A549 (cell line): ENCODE data around the gene WBP11. TPM values are rescaled to one million over a fixed set of nuclear protein-coding genes. Genes with fewer than 3 reads are reported as not detected.

Experiments
- ATAC-seq, 2 experiments: fragments of 200-7000 bp in 1 of 2; fragments of >200 bp in 1 of 2; cut with Nextera tagmentation in 1 of 2; cut with Tn5 transposase in 1 of 2; 3 replicates each; pipeline versions ENCODE4 v1.8.0 to v1.9.1; 2018 to 2020; ENCODE audit warnings: mild to moderate bottlenecking in 1 of 2, moderate library complexity in 1 of 2
- CTCF ChIA-PET: fragments of 300-600 bp; sonication (Branson Sonifier 250); formaldehyde crosslinking; extraction: SDS; loops from one replicate; lab custom pipeline; 2021; ENCODE audit warnings: antibody characterized with exemption, inconsistent platforms; lab: Yijun Ruan, JAX
- POLR2A ChIA-PET: fragments of 350-600 bp; formaldehyde crosslinking; extraction: SDS; loops from one replicate; lab custom pipeline; 2021; ENCODE audit warnings: antibody characterized with exemption, inconsistent platforms; lab: Yijun Ruan, JAX
- DNase-seq, 2 experiments: peaks; one replicate each; pipeline versions ENCODE4 v3.0.0 to v3.0.0-alpha.2; 2011 to 2016; ENCODE audit warnings: low read depth in 1 of 2, low spot score in 1 of 2
- FAIRE-seq: peaks from 2 replicates; lab custom pipeline; 2011; peaks lifted over from hg19 to GRCh38; lab: Jason Lieb, UNC
- H3K27ac ChIP-seq, 2 experiments: fragments of >200 bp; sonication (Bioruptor Twin); formaldehyde crosslinking; 3 replicates each; pipeline ENCODE4 v1.5.1; 2016 to 2017
- H3K4me1 ChIP-seq: fragments of >200 bp; sonication (Bioruptor Twin); formaldehyde crosslinking; 3 replicates; pipeline ENCODE4 v1.6.1; 2016
- H3K4me2 ChIP-seq: fragments of >200 bp; sonication (Bioruptor Twin); formaldehyde crosslinking; 3 replicates; pipeline ENCODE4 v1.6.1; 2016
- H3K4me3 ChIP-seq: fragments of >200 bp; sonication (Bioruptor Twin); formaldehyde crosslinking; 3 replicates; pipeline ENCODE4 v1.5.1; 2016
- H3K9me3 ChIP-seq: fragments of >200 bp; sonication (Bioruptor Twin); formaldehyde crosslinking; 3 replicates; pipeline ENCODE4 v1.6.1; 2016
- BCL3 ChIP-seq: fragments of >200 bp; sonication (Bioruptor Twin); formaldehyde crosslinking; IDR thresholded peaks from 3 replicates; pipeline ENCODE4 v1.6.1; 2016
- CBX8 ChIP-seq: fragments of 200-600 bp; sonication (generic); IDR thresholded peaks from 2 replicates; pipeline ENCODE4 v1.6.1; 2016
- EHF ChIP-seq: fragments of 250-450 bp; sonication (Bioruptor Pico); IDR thresholded peaks from 2 replicates; pipeline ENCODE4 v1.5.0; 2020; ENCODE audit warnings: mild to moderate bottlenecking
- FOSB ChIP-seq: fragments of 250-450 bp; sonication (Bioruptor Pico); IDR thresholded peaks from 2 replicates; pipeline ENCODE4 v1.5.0; 2020; ENCODE audit warnings: mild to moderate bottlenecking, moderate library complexity
- FOXS1 ChIP-seq: fragments of 250-450 bp; sonication (Bioruptor Pico); IDR thresholded peaks from 2 replicates; pipeline ENCODE4 v1.5.0; 2020; ENCODE audit warnings: mild to moderate bottlenecking, moderate library complexity
- HDAC2 ChIP-seq: fragments of 200-600 bp; sonication (generic); IDR thresholded peaks from 2 replicates; pipeline ENCODE4 v1.6.1; 2016
- HES2 ChIP-seq: fragments of >200 bp; sonication (Bioruptor Twin); formaldehyde crosslinking; IDR thresholded peaks from 2 replicates; pipeline ENCODE4 v1.6.1; 2016
- JUN ChIP-seq, 2 experiments: fragments of >200 bp; sonication (Bioruptor Twin); formaldehyde crosslinking; IDR thresholded peaks; 2 replicates in 1 of 2; 3 replicates in 1 of 2; pipeline ENCODE4 v1.6.1; 2016 to 2017
- JUNB ChIP-seq: fragments of >200 bp; sonication (Bioruptor Twin); formaldehyde crosslinking; IDR thresholded peaks from 2 replicates; pipeline ENCODE4 v1.6.1; 2016
- KDM1A ChIP-seq: fragments of 200-600 bp; sonication (generic); IDR thresholded peaks from 2 replicates; pipeline ENCODE4 v1.6.1; 2016; ENCODE audit warnings: low read depth, mild to moderate bottlenecking
- MAFK ChIP-seq: fragments of 450-650 bp; IDR thresholded peaks from 2 replicates; pipeline ENCODE4 v1.6.1; 2014; ENCODE audit not compliant: partially characterized antibody
- MAX ChIP-seq: IDR thresholded peaks from 2 replicates; pipeline ENCODE4 v1.6.1; 2012
- MAZ ChIP-seq: fragments of 150-350 bp; IDR thresholded peaks from 2 replicates; pipeline ENCODE4 v1.6.1; 2014; ENCODE audit warnings: antibody characterized with exemption, low read depth, low read length, borderline replicate concordance
- MYC ChIP-seq: IDR thresholded peaks from 2 replicates; pipeline ENCODE4 v1.6.1; 2012; ENCODE audit warnings: mild to moderate bottlenecking, inconsistent platforms, low read length, improper control_type of control experiment, borderline replicate concordance
- PBX3 ChIP-seq: IDR thresholded peaks from 2 replicates; pipeline ENCODE4 v1.6.1; 2012
- PHF8 ChIP-seq: fragments of 200-600 bp; sonication (generic); IDR thresholded peaks from 2 replicates; pipeline ENCODE4 v1.6.1; 2016; ENCODE audit warnings: low read depth, mild to moderate bottlenecking, antibody characterized with exemption, moderate library complexity, borderline replicate concordance
- RARB ChIP-seq: fragments of 250-450 bp; sonication (Bioruptor Pico); IDR thresholded peaks from 2 replicates; pipeline ENCODE4 v1.8.0; 2021; ENCODE audit warnings: mild to moderate bottlenecking, moderate library complexity
- RCOR1 ChIP-seq: fragments of 150-350 bp; IDR thresholded peaks from 2 replicates; pipeline ENCODE4 v1.6.1; 2014; ENCODE audit warnings: antibody characterized with exemption, low read length, low read depth
- RFX5 ChIP-seq: fragments of 450-650 bp; IDR thresholded peaks from 2 replicates; pipeline ENCODE4 v1.7.1; 2014; ENCODE audit warnings: antibody characterized with exemption, mild to moderate bottlenecking, moderate library complexity
- RNF2 ChIP-seq: fragments of 200-600 bp; sonication (generic); IDR thresholded peaks from 2 replicates; pipeline ENCODE4 v1.6.1; 2016; ENCODE audit warnings: low read depth, mild to moderate bottlenecking, antibody characterized with exemption, moderate library complexity, borderline replicate concordance
- SMC3 ChIP-seq: fragments of >200 bp; sonication (Bioruptor Twin); formaldehyde crosslinking; IDR thresholded peaks from 3 replicates; pipeline ENCODE4 v1.6.1; 2018; ENCODE audit warnings: inconsistent platforms
- WGBS: methylation state at CpG from one replicate; pipeline ENCODE4 v1.1.6; 2017; ENCODE audit errors: missing lambda C conversion rate; 5-methylcytosine and 5-hydroxymethylcytosine counted together
- polyA plus RNA-seq, 4 experiments: library from polyadenylated mRNA; depleted of rRNA in 3 of 4; stranded (reverse); fragments of >200 nt; fragmentation: RNase III in 1 of 4; extraction: RNeasy Plus Mini Kit Qiagen cat#74134 plus additional on column Dnase treatment in 1 of 4; gene quantifications; 2 replicates in 3 of 4; 3 replicates in 1 of 4; pipeline ENCODE4 v1.2.3, GENCODE V29; 2011 to 2017
- TF ChIP-seq, protein P1 (sequence below): IDR thresholded peaks from 2 replicates; pipeline ENCODE4 v1.6.1; 2012; ENCODE audit warnings: low read depth, borderline replicate concordance
- TF ChIP-seq, protein P2 (sequence below): fragments of >200 bp; sonication (Bioruptor Twin); formaldehyde crosslinking; IDR thresholded peaks from 3 replicates; pipeline ENCODE4 v1.5.1; 2016
- TF ChIP-seq, protein P3 (sequence below): fragments of 450-650 bp; IDR thresholded peaks from 2 replicates; pipeline ENCODE4 v1.6.1; 2014; ENCODE audit warnings: antibody characterized with exemption

The WBP11 gene
- polyA plus RNA-seq, 2 of the 4 experiments (the other 2 are of a cell fraction): 45.7 to 50.3 TPM

- H3K4me1 ChIP-seq: peaks cover 43% of the 10 kb centered on the region
- CTCF ChIA-PET: interaction anchor here (1.1 to 3.9 kb wide), 5 partner anchors 8 to 33 kb away, joined by 3 to 22 read pairs (median 6); partner anchors contain the start of gene SMCO3
- TF ChIP-seq RARB (CRISPR knock-in tag) (no peak), MAX (no peak), RCOR1 (no peak), HDAC2 (no peak), MYC (no peak), EHF (CRISPR knock-in tag) (no peak), SMC3 (no peak), CBX8 (no peak), RNF2 (no peak), BCL3 (no peak)
- TF ChIP-seq, protein P1, sequence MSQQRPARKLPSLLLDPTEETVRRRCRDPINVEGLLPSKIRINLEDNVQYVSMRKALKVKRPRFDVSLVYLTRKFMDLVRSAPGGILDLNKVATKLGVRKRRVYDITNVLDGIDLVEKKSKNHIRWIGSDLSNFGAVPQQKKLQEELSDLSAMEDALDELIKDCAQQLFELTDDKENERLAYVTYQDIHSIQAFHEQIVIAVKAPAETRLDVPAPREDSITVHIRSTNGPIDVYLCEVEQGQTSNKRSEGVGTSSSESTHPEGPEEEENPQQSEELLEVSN: no peak
- TF ChIP-seq, all 56 proteins: peak for 0
- WGBS: 79% methylated on average over 3 of the region's 3 CpGs
- DNase-seq (no peak), FAIRE-seq (no peak), ATAC-seq (no peak)
- Histone ChIP-seq H3K9me3 (no peaks in the 10 kb centered on the region), H3K4me2 (peak overlapping the region; percentile 70; the same call in 1 of the 3 replicates), H3K27ac (peak overlapping the region; percentile 77 to 80), H3K4me3 (no peak overlapping the region)
- POLR2A ChIA-PET: interaction anchor here (1.4 to 1.7 kb wide), 2 partner anchors 30 to 63 kb away, joined by 3 to 5 read pairs; partner anchors contain the start of genes C12orf60 and WBP11
Observed at GRCh38 chr12:14833336-14833735, 30.1 kb upstream of the WBP11 start.

DNA sequence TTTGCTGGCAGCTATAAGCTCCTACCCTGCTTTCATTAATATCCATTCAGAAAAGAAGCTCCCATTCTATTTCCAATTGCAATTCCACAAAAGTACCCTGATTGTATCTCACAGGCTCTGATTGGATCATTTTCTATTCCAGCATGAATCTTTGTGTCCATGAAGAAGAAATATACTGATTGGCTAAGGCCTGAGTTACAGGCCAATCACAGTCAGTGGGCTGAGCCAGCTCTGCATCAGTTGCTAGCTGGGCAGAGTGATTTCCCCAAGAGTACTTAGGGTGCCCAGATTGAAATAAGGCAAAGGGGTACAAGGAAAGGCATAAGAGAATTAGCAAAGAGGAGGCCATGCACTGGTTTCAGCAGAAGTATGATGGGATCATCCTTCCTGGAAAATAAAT, 25.6 kb upstream of the WBP11 start:
- POLR2A ChIA-PET: interaction anchor here (2.6 kb wide), 1 partner anchor 26 kb away, joined by 8 read pairs; the partner anchor contains the start of genes C12orf60 and WBP11
- Histone ChIP-seq H3K4me3 (no peak overlapping the region), H3K9me3 (no peaks in the 10 kb centered on the region), H3K27ac (no peak overlapping the region), H3K4me1 (peaks cover 17% of the 10 kb centered on the region), H3K4me2 (no peak overlapping the region)
- CTCF ChIA-PET: interaction anchor here (0.6 to 5.7 kb wide), 3 partner anchors 9 to 700 kb away, joined by 3 to 36 read pairs (median 3); no protein-coding TSS in a partner anchor
- ATAC-seq (peak in 1 of 2 experiments; percentile 75; a peak in 3 of 6 replicates), FAIRE-seq (no peak), DNase-seq (peak in 1 of 2 experiments; percentile 45)
- TF ChIP-seq JUNB (no peak), RFX5 (peak; percentile 95)

- CTCF ChIA-PET: interaction anchor here (1.1 to 5.7 kb wide), 4 partner anchors 7 to 394 kb away, joined by 4 to 36 read pairs (median 7); partner anchors contain the start of gene RERG
- POLR2A ChIA-PET: interaction anchor here (2.6 kb wide), 1 partner anchor 24 kb away, joined by 8 read pairs; the partner anchor contains the start of genes C12orf60 and WBP11
- DNase-seq (no peak), ATAC-seq (no peak), FAIRE-seq (no peak)
- H3K4me3 ChIP-seq: no peak overlapping the region
- no peak overlapping the region for H3K4me2 ChIP-seq
- WGBS: 90% methylated on average over 2 of the region's 2 CpGs
- TF ChIP-seq MAFK (no peak), EHF (CRISPR knock-in tag) (no peak), FOXS1 (no peak), RNF2 (no peak), FOSB (no peak), HES2 (no peak), JUN (IDR thresholded peaks at IDR 0.05) (no peak), MAZ (no peak), KDM1A (no peak), PHF8 (no peak), BCL3 (no peak), RCOR1 (no peak), HDAC2 (no peak), PBX3 (no peak)
- TF ChIP-seq, protein P2, sequence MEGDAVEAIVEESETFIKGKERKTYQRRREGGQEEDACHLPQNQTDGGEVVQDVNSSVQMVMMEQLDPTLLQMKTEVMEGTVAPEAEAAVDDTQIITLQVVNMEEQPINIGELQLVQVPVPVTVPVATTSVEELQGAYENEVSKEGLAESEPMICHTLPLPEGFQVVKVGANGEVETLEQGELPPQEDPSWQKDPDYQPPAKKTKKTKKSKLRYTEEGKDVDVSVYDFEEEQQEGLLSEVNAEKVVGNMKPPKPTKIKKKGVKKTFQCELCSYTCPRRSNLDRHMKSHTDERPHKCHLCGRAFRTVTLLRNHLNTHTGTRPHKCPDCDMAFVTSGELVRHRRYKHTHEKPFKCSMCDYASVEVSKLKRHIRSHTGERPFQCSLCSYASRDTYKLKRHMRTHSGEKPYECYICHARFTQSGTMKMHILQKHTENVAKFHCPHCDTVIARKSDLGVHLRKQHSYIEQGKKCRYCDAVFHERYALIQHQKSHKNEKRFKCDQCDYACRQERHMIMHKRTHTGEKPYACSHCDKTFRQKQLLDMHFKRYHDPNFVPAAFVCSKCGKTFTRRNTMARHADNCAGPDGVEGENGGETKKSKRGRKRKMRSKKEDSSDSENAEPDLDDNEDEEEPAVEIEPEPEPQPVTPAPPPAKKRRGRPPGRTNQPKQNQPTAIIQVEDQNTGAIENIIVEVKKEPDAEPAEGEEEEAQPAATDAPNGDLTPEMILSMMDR: no peak
- TF ChIP-seq, protein P3, sequence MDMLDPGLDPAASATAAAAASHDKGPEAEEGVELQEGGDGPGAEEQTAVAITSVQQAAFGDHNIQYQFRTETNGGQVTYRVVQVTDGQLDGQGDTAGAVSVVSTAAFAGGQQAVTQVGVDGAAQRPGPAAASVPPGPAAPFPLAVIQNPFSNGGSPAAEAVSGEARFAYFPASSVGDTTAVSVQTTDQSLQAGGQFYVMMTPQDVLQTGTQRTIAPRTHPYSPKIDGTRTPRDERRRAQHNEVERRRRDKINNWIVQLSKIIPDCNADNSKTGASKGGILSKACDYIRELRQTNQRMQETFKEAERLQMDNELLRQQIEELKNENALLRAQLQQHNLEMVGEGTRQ: no peak
- TF ChIP-seq, all 56 proteins: peak for 0
- Histone ChIP-seq H3K27ac (no peak overlapping the region), H3K9me3 (no peaks in the 10 kb centered on the region), H3K4me1 (peaks cover 10% of the 10 kb centered on the region; the same call in 1 of the 3 replicates)
Observed at GRCh38 chr12:14827043-14827442, 23.8 kb upstream of the WBP11 start.
